IPS-18c (cell line): ENCODE data around the gene HTR3B.
"Not testable (repeated sequence)": the region's sequence is repeated elsewhere in the genome, so short reads cannot be mapped to it uniquely, and the experiment has no call there.

ENCODE experiments used
- H3K4me3 ChIP-seq: 2 replicates; pipeline ENCODE4 v1.7.0; 2013; ENCODE audit warnings: low read depth, mild to moderate bottlenecking, low read length, moderate library complexity; ENCODE audit not compliant: insufficient read depth
- H3K9me3 ChIP-seq: one replicate; pipeline ENCODE4 v1.6.1; 2013; ENCODE audit warnings: mild to moderate bottlenecking, low read length, moderate library complexity; ENCODE audit not compliant: control insufficient read depth, insufficient read depth

The HTR3B gene

GRCh38 chr11:113876798-113877669 is 27.6 kb upstream of the HTR3B start:
- Histone ChIP-seq H3K9me3 (no peaks in the 10 kb centered on the region), H3K4me3 (no peak overlapping the region)

GRCh38 chr11:113877670-113878055 is 26.9 kb upstream of the HTR3B start:
- no peak overlapping the region for H3K4me3 ChIP-seq
- H3K9me3 ChIP-seq: no peaks in the 10 kb centered on the region

DNA sequence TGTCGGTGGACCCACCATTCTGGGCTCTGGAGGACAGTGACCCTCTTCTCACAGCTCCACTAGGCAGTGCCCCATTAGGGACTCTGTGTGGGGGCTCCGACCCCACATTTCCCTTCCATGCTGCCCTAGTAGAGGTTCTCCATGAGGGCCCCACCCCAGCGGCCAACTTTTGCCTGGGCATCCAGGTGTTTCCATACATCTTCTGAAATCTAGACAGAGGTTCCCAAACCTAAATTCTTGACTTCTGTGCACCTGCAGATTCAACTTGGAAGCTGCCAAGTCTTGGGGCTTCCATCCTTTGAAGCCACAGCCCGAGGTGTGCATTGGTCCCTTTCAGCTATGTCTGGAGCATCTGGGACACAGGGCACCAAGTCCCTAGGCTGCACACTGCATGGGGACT is 25.1 kb upstream of the HTR3B start:
- not testable (repeated sequence) for H3K9me3 ChIP-seq, H3K4me3 ChIP-seq

- Histone ChIP-seq H3K9me3 (no peaks in the 10 kb centered on the region), H3K4me3 (no peak overlapping the region; the same call in 1 of the 2 replicates)
Observed at GRCh38 chr11:113880971-113881370, 23.6 kb upstream of the HTR3B start.

GRCh38 chr11:113881856-113882255 is 22.7 kb upstream of the HTR3B start:
- Histone ChIP-seq H3K4me3 (no peak overlapping the region), H3K9me3 (no peaks in the 10 kb centered on the region)

DNA sequence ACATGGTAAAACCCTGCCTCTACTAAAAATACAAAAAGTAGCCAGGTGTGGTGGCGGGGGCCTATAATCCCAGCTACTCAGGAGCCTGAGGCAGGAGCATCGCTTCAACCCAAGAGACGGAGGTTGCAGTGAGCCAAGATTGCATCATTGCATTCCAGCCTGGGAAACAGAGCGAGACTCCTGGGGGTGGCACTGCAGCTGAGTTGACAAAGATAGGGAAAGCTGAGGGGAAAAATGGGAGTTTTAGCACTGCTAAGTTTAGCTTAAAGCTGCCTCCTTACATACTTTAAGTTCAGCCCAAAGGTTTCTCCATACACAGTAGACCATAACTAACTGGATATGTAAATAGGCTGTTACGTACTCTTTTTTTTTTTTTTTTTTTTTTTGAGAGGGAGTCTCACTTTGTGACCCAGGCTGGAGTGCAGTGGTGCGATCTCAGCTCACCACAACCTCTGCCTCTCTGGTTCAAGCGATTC is 20.2 kb upstream of the HTR3B start:
- Histone ChIP-seq H3K9me3 (no peaks in the 10 kb centered on the region), H3K4me3 (no peak overlapping the region)

DNA sequence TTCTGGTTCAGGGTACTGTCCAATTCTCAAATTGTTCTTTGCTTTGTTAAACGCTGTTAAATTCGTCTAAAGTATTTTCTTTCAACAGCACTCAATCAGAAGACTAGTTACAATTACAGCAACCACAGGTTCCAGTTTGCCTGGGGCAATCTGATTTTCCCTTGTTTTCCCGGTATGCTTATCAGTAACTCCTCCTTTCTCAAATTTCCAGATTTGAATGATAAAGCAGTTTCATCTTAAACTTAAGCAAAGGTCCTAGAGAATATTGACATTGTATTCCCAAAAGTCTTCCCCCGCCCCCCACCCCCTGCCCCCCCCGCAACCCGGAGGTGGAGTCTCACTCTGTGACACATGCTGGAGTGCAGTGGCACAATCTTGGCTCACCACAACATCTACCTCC is 18.7 kb upstream of the HTR3B start:
- H3K9me3 ChIP-seq: no peaks in the 10 kb centered on the region

DNA sequence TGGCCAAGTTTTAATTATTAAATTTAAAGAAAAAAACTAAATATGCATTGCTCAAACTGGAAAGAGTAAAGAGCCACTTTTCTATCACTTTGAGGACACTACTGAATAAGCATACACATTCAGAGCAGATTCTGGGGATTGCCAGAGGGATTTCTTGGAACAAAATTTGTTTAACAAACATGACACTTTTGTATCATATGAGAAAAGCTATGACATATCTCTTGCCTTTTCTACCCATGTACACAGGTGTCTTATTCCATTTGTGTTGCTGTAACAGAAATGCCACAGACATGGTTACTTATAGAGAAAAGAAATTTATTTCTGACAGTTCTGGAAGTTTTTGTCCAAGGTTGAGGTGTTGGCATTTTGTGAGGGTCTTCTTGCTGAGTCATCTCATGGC is 15.7 kb upstream of the HTR3B start:
- no peak overlapping the region for H3K4me3 ChIP-seq
- no peaks in the 10 kb centered on the region for H3K9me3 ChIP-seq

More for the DNA sequence above, 18.7 kb upstream of the HTR3B start:
- H3K4me3 ChIP-seq: no peak overlapping the region

DNA sequence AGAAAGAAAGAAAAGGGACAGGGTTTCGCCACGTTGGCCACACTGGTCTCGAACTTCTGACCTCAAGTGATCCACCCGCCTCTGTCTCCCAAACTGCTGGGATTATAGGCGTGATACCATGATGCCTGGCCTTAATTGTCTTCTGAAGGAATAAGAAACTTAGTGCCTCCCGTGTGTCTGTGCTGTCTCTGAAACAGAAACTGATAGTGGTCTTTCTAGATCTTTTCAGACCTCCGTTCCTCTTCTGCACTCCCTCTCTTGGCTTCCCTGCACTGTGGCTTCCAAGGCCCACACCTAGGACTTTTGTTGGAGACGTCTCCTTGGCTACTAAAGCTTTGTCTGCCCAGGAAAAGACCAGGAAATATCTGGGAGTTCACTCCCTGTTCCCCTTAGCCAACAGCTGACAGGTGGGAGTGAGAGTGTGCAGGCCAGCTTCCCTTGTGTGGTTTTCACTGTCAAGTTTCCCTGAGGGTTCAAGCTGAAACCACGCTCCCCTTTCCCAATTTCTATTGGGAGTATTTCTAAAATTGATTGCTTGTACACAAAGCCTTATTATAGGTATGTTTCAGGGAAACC is 10.1 kb upstream of the HTR3B start:
- Histone ChIP-seq H3K4me3 (no peak overlapping the region), H3K9me3 (no peaks in the 10 kb centered on the region)

DNA sequence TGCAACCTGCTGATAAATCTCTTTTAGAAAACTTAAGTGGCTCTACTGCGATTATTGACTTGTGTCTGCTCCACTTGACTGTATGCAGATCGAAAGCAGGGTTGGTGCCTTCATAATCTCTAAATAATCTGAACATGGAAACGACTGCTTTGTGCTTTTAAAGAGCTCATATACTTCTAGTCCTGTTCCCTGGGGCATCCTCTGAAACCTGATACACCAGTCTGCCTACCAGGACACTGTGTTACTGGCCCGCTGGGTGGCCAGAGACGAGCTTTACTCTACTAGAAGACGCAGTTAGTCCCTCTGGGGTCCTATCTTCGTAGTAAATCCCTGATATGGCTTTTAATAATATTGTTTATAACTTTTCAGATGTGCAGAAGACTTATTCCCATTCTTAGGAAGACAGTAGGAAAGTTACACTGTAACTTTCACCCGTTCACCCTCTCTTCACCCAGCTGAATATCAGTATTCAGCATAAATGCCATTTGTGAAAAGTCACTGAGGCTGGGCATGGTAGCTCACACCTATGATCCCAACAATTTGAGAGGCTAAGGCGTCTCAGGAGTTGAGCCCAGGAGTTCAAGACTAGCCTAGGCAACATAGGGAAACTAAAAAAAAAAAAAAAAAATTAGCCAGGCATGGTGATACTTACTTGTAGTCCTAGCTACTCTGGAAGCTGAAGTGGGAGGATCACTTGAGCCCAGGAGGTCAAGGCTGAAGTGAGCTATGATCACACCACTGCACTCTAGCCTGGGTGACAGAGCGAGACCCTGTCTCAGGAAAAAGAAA is 9.0 kb upstream of the HTR3B start:
- H3K4me3 ChIP-seq: no peak overlapping the region
- no peaks in the 10 kb centered on the region for H3K9me3 ChIP-seq

DNA sequence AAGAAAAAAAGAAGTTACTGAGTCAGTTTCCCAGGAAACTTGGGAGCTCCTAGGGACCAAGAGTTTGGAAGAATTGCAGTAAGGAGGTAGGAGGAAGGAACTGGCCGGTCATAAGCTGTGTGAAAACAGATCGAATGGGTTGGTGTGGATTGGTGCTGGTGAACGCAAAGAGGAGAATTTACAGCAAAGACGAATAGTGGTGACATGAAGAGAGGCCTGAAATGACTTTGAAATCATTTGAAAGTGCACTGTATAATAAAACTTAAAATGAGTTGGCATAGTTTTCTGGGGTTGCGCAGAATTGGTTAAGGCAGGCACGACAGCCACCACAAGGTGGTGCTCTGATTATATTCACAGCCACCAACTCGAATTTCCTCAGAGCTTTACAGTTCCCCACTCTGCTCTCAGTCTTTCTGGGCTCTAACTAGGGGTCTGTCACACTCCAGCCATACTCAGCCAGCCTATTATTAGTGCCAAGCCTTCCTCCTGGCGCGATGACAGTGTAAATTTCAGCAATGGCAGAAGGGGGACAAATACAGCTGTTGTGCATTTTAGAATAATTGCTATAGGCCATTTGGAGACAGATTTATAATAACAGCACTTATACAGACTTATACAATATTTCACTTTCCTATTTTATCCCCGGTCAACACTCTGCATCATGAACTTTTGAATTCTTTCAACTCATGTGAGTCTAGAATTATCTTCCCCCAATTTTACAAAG is 8.3 kb upstream of the HTR3B start:
- no peak overlapping the region for H3K4me3 ChIP-seq
- no peaks in the 10 kb centered on the region for H3K9me3 ChIP-seq

DNA sequence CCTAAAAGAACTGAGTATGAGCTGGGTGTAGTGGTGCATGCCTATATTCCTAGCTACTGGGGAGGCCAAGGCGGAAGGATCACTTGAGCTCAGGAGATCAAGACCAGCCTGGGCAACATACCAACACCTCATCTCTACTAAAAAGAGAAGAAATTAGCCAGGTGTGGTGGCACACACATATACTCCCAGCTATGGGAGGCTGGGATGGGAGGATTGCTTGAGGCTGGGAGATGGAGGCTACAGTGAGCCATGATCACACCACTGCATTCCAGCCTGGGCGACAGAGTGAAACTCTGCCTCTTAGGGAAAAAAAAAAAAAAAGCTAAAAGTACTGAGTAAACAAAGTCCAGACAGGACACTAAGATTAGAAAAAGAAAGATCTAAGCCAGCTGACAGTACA is 3.5 kb upstream of the HTR3B start:
- no peaks in the 10 kb centered on the region for H3K9me3 ChIP-seq
- H3K4me3 ChIP-seq: no peak overlapping the region

DNA sequence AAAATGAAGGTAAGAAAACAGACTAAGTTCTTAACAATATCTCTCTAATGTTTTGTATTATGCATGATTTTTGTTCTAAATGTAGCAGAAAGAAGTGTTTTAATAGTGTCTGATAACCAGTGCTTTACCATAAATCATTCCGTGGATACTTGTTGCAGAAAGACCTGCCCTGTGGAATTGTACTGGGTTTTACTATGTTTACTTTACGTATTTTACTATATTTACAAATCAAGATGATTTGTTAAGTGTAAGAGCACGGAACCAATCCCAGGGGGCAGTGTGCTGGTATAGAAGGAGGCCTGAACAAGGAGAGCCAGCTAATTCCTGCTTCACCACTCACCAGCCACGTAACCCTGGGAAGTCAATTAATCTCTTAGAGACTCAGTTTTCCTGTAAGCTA is 1.4 kb downstream of the HTR3B start:
- Histone ChIP-seq H3K9me3 (no peaks in the 10 kb centered on the region), H3K4me3 (no peak overlapping the region)

- H3K4me3 ChIP-seq: no peak overlapping the region
Observed at GRCh38 chr11:113906516-113906915, 1.9 kb downstream of the HTR3B start.

DNA sequence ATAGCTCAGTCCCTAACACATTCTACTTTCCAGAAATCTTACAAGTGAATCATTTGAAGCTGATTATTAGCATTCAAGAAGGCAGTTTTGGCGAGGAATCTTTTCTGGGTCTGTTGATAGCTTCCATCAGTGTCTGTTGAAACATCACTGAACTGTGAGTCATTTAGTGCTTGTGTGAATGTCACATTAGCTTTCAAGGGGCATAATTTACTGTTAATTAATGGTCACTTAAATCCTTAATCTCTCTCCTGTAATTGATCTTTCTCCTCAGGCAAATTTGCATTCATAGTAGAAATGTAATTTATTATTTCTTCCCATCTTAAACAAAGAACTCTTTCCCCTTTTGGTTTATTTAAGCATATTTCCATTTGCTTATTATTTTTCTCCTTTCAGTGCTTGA is 2.6 kb downstream of the HTR3B start:
- H3K4me3 ChIP-seq: no peak overlapping the region
- H3K9me3 ChIP-seq: no peaks in the 10 kb centered on the region

More at GRCh38 chr11:113906516-113906915, 1.9 kb downstream of the HTR3B start:
- H3K9me3 ChIP-seq: no peaks in the 10 kb centered on the region

GRCh38 chr11:113907681-113908080 is 3.1 kb downstream of the HTR3B start:
- H3K4me3 ChIP-seq: no peak overlapping the region
- no peaks in the 10 kb centered on the region for H3K9me3 ChIP-seq

DNA sequence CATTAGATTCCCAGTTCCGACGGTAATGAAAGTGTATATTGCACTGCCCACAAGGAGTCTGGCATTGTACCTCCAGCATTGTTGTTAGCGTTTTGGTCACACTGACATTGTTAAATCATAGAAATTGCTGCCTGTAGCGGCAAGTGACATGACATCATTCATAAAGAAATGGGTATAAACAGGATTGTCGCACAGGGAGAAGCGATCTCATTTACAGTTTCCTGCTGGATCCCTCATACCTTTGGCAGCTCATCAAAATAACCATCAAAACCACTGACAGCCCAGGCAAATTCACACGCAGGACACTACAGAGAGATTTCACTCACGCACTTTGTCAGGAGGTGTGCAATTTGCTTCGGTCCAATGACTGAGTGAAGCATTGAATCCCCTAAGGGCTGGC is 3.5 kb downstream of the HTR3B start:
- no peaks in the 10 kb centered on the region for H3K9me3 ChIP-seq
- H3K4me3 ChIP-seq: no peak overlapping the region
